ENCODE results near the gene ARMC9. TPM values are rescaled to one million over a fixed set of nuclear protein-coding genes. Genes with fewer than 3 reads are reported as not detected.

ARMC9 gene
- total RNA-seq = 10 to 100 TPM in 1 of 6 donors, 1 to 10 TPM in 5; 5.8 to 15.0 (median 8.9) TPM
- 1 to 10 TPM; 3.7 to 7.6 TPM for polyA plus RNA-seq

GRCh38 chr2:231198291-231199173 is at the start of gene ARMC9:
ARMC9 (plus strand) TSS chr2:231198631; CDS start chr2:231206239, 7,608 bp downstream.
- Histone ChIP-seq H3K27me3 (no peaks in the 10 kb centered on the region), H3K4me1 (peaks cover 0 to 15% (median 0%) of the 10 kb centered on the region in 3 donors), H3K4me3 (peak within 1 kb of the TSS; percentile 66 to 97 (median 79)), H3K9me3 (no peaks in the 10 kb centered on the region), H3K36me3 (no peaks in the 10 kb centered on the region), H3K27ac (peak within 1 kb of the TSS in 3 of 4 donors; percentile 38 to 60 (median 46))
- intact Hi-C loops (cut with DNase I) = no loop called here
- peak; percentile 97 to 99 (median 98) for ATAC-seq
- FAIRE-seq = no peak
- no peak for TF ChIP-seq CTCF (IDR thresholded peaks at IDR 0.05)
- DNase-seq = peak; percentile 75 to 90 (median 80)
- 0 to 1% methylated on average over 72 to 83 of the region's 83 CpGs for WGBS, 2 donors

GRCh38 chr2:231152800-231153557 is 45.5 kb upstream of the ARMC9 start:
- intact Hi-C loops (cut with DNase I) = no loop called here
- Histone ChIP-seq H3K9me3 (no peaks in the 10 kb centered on the region), H3K27me3 (no peaks in the 10 kb centered on the region), H3K4me1 (peaks cover 0 to 3% (median 0%) of the 10 kb centered on the region in 3 donors), H3K36me3 (peaks cover 0 to 31% (median 0%) of the 10 kb centered on the region in 3 donors), H3K4me3 (no peak overlapping the region), H3K27ac (no peak overlapping the region)
- 86 to 90% methylated on average over 8 of the region's 8 CpGs for WGBS, 2 donors
- ATAC-seq = no peak
- TF ChIP-seq CTCF (IDR thresholded peaks at IDR 0.05) = no peak
- no peak for FAIRE-seq
- DNase-seq = no peak

GRCh38 chr2:231159306-231159705 is 39.1 kb upstream of the ARMC9 start:
- Histone ChIP-seq H3K4me3 (no peak overlapping the region), H3K36me3 (peaks cover 0 to 11% (median 0%) of the 10 kb centered on the region in 3 donors), H3K27ac (no peak overlapping the region), H3K4me1 (peaks cover 0 to 3% (median 0%) of the 10 kb centered on the region in 3 donors), H3K27me3 (no peaks in the 10 kb centered on the region), H3K9me3 (no peaks in the 10 kb centered on the region)
- intact Hi-C loops (cut with DNase I) = no loop called here
- no peak for DNase-seq
- TF ChIP-seq CTCF (IDR thresholded peaks at IDR 0.05) = no peak
- no peak for ATAC-seq
- FAIRE-seq = no peak

- no peak for FAIRE-seq
- DNase-seq = no peak
- no peaks in the 10 kb centered on the region for H3K4me1 ChIP-seq
- peaks cover 0 to 4% (median 0%) of the 10 kb centered on the region in 3 donors for H3K36me3 ChIP-seq
- no peak overlapping the region for H3K27ac ChIP-seq
- intact Hi-C loops (cut with DNase I) = no loop called here
- 91 to 95% methylated on average over 5 of the region's 5 CpGs for WGBS, 2 donors
- H3K27me3 ChIP-seq = no peaks in the 10 kb centered on the region
- H3K9me3 ChIP-seq = no peaks in the 10 kb centered on the region
- no peak for ATAC-seq
- no peak overlapping the region for H3K4me3 ChIP-seq
- TF ChIP-seq CTCF (IDR thresholded peaks at IDR 0.05) = no peak
Observed at GRCh38 chr2:231160701-231161100, 37.7 kb upstream of the ARMC9 start.
